H1 (cell line): Measurements from ENCODE around the gene ESYT2. TPM values are rescaled to one million over a fixed set of nuclear protein-coding genes. Genes with fewer than 3 reads are reported as not detected.

Experiments
- CTBP2 ChIP-seq: IDR thresholded peaks from 2 replicates; pipeline ENCODE4 v1.7.0; 2011; ENCODE audit warnings: borderline replicate concordance, mild to moderate bottlenecking, moderate library complexity, mixed read lengths, low read length; ENCODE audit not compliant: insufficient read depth, insufficient read length
- EZH2 ChIP-seq: fragments of 200-600 bp; sonication (generic); IDR thresholded peaks from 2 replicates; pipeline ENCODE4 v1.7.1; 2012; ENCODE audit warnings: low read depth, mild to moderate bottlenecking, moderate library complexity, low read length, inconsistent platforms; ENCODE audit not compliant: severe bottlenecking
- GTF2F1 ChIP-seq: IDR thresholded peaks from 2 replicates; pipeline ENCODE4 v1.6.1; 2012; ENCODE audit warnings: low read depth, low read length, improper control_type of control experiment, borderline replicate concordance
- MAX ChIP-seq: IDR thresholded peaks from 2 replicates; pipeline ENCODE4 v1.6.1; 2012; ENCODE audit warnings: inconsistent platforms
- NANOG ChIP-seq: IDR thresholded peaks from 2 replicates; pipeline ENCODE4 v1.6.1; 2011; ENCODE audit warnings: low read length, low read depth, mild to moderate bottlenecking, inconsistent platforms; ENCODE audit not compliant: insufficient read depth, poor library complexity, severe bottlenecking
- TBP ChIP-seq: IDR thresholded peaks from 2 replicates; pipeline ENCODE4 v1.6.1; 2011; ENCODE audit warnings: low read depth, low read length, improper control_type of control experiment
- TEAD4 ChIP-seq: IDR thresholded peaks from 2 replicates; pipeline ENCODE4 v1.6.1; 2012; ENCODE audit warnings: low read depth, low read length, inconsistent platforms, mixed read lengths
- USF2 ChIP-seq: IDR thresholded peaks from 2 replicates; pipeline ENCODE4 v1.6.1; 2011; ENCODE audit warnings: low read length, improper control_type of control experiment
- polyA plus RNA-seq, 7 experiments: library from polyadenylated mRNA; depleted of rRNA in 3 of 7; stranded (reverse) in 5 of 7; unstranded in 2 of 7; fragments of >200 nt in 5 of 7; fragments of 200-250 nt in 2 of 7; gene quantifications; 1 replicate in 5 of 7; 2 replicates in 1 of 7; 4 replicates in 1 of 7; pipeline versions ENCODE4 v1.2.1 to v1.2.3, GENCODE V29; 2011 to 2013; ENCODE audit warnings: missing spikeins in 2 of 7, mixed read lengths in 2 of 7
- total RNA-seq: library from RNA; stranded (reverse); fragmentation: NEBNext Ultra II Directional; extraction: Animal tissue kit (Norgen Biotek cat#: 25700); gene quantifications from 2 replicates; pipeline ENCODE4 v1.2.1, GENCODE V29; 2021

ESYT2 gene
- total and polyA plus RNA-seq, 2 of the 8 experiments (the other 6 are each of a cell fraction or from before 2014, with no cell fraction given): 27.0 to 37.5 TPM

- TF ChIP-seq USF2 (no peak), EZH2 (no peak), TEAD4 (no peak), GTF2F1 (no peak), CTBP2 (no peak), TBP (no peak), NANOG (no peak), MAX (no peak)
- TF ChIP-seq, all 59 proteins: peak for 0
Observed at GRCh38 chr7:158816995-158817394, 12.3 kb downstream of the ESYT2 start (continued).
